ENCODE data around the gene COX6A2.

The COX6A2 gene

DNA sequence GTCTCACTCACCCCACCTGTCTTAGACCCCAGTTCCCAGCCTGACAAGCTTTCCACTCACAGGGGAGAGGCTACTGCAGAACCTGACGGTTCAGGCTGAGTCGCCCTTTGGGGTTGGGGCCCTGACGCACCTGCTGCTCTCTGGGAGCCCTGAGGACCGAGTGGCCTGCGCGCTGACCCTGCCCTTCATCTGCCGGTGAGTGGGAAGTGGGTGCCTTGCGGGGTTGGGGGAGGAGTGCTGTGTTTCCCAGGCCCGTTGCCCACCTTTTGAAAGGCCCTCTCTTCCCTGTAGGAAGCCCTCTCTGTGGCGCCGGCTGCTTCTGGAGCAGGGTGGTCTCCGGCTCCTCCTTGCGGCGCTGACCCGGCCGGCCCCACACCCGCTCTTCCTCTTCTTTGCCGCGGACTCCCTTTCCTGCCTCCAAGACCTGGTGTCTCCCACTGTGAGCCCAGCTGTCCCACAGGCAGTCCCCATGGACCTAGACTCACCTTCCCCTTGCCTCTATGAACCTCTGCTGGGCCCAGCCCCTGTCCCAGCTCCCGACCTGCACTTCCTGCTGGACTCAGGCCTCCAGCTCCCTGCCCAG, 37.7 kb upstream of the COX6A2 start:
- H3F3A ChIP-seq (ENCODE audit: low read depth) = no peaks in the 10 kb centered on the region; the same call in 1 of the 2 replicates
- no peaks in the 10 kb centered on the region for H3K27me3 ChIP-seq (ENCODE audit: insufficient read depth, low read length, poor library complexity, severe bottlenecking)
- no peak overlapping the region for H3K4me2 ChIP-seq (ENCODE audit: low read depth, low read length, poor library complexity, severe bottlenecking)
- H2AFZ ChIP-seq (ENCODE audit: low read length) = no peak overlapping the region
- peaks cover 5% of the 10 kb centered on the region for H4K20me1 ChIP-seq (ENCODE audit: insufficient read depth, low read length, poor library complexity, severe bottlenecking)
- peaks cover 40% of the 10 kb centered on the region for H3K79me2 ChIP-seq (ENCODE audit: insufficient read depth, low read length)
- H3K9me2 ChIP-seq (replicated peaks; ENCODE audit: low read depth, low read length) = no peaks in the 10 kb centered on the region
- peaks cover 34% of the 10 kb centered on the region; the same call in 1 of the 2 replicates for H3K36me3 ChIP-seq (ENCODE audit: insufficient read depth, low read length)
- H3K9me3 ChIP-seq (ENCODE audit: insufficient read depth, low read depth, low read length) = no peaks in the 10 kb centered on the region
- peaks cover 25% of the 10 kb centered on the region for H3K4me1 ChIP-seq (ENCODE audit: insufficient read depth, low read length, poor library complexity, severe bottlenecking)
- H3K9ac ChIP-seq (ENCODE audit: low read depth, low read length, poor library complexity, severe bottlenecking) = peak overlapping the region; percentile 55
- TF ChIP-seq EZH2phosphoT487 (IDR thresholded peaks at IDR 0.05; ENCODE audit: borderline replicate concordance) = no peak
- TF ChIP-seq, protein P1, sequence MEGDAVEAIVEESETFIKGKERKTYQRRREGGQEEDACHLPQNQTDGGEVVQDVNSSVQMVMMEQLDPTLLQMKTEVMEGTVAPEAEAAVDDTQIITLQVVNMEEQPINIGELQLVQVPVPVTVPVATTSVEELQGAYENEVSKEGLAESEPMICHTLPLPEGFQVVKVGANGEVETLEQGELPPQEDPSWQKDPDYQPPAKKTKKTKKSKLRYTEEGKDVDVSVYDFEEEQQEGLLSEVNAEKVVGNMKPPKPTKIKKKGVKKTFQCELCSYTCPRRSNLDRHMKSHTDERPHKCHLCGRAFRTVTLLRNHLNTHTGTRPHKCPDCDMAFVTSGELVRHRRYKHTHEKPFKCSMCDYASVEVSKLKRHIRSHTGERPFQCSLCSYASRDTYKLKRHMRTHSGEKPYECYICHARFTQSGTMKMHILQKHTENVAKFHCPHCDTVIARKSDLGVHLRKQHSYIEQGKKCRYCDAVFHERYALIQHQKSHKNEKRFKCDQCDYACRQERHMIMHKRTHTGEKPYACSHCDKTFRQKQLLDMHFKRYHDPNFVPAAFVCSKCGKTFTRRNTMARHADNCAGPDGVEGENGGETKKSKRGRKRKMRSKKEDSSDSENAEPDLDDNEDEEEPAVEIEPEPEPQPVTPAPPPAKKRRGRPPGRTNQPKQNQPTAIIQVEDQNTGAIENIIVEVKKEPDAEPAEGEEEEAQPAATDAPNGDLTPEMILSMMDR (conservative IDR thresholded peaks at IDR 0.05; ENCODE audit: low read length) = no peak
- no peak overlapping the region for H3K4me3 ChIP-seq (ENCODE audit: low read length, poor library complexity, severe bottlenecking)

DNA sequence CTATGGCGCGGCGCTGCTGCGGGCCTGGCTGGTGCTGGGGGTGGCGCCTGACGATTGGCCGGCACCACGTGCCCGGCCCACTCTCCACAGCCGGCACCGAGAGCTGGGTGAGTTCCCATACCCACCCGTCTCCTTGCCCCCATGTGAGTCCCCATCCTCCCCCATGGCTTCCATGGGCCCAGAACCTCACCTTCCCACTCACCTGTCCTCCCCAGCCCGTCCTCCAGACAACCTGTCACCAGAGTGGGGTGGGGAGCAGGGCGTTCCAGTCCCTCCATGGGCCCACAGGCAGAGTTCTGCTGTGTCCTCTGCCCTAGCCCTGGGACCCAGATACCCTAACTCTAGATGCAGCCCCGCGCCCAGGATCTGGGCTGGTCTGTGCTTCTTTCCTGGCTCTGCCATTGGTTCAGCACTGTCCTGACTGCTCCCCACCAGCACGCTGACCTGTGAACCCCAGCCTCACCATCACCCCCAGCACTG, 36.7 kb upstream of the COX6A2 start:
- no peak overlapping the region for H3K4me3 ChIP-seq (ENCODE audit: low read length, poor library complexity, severe bottlenecking)
- peaks cover 15% of the 10 kb centered on the region for H4K20me1 ChIP-seq (ENCODE audit: insufficient read depth, low read length, poor library complexity, severe bottlenecking)
- peaks cover 34% of the 10 kb centered on the region; the same call in 1 of the 2 replicates for H3K36me3 ChIP-seq (ENCODE audit: insufficient read depth, low read length)
- H3K27me3 ChIP-seq (ENCODE audit: insufficient read depth, low read length, poor library complexity, severe bottlenecking) = no peaks in the 10 kb centered on the region
- no peaks in the 10 kb centered on the region; the same call in 1 of the 2 replicates for H3F3A ChIP-seq (ENCODE audit: low read depth)
- TF ChIP-seq EZH2phosphoT487 (IDR thresholded peaks at IDR 0.05; ENCODE audit: borderline replicate concordance) = no peak
- TF ChIP-seq, protein P1 (conservative IDR thresholded peaks at IDR 0.05; ENCODE audit: low read length) = no peak
- H3K9me3 ChIP-seq (ENCODE audit: insufficient read depth, low read depth, low read length) = no peaks in the 10 kb centered on the region
- peaks cover 35% of the 10 kb centered on the region for H3K4me1 ChIP-seq (ENCODE audit: insufficient read depth, low read length, poor library complexity, severe bottlenecking)
- H3K9ac ChIP-seq (ENCODE audit: low read depth, low read length, poor library complexity, severe bottlenecking) = no peak overlapping the region
- H3K9me2 ChIP-seq (replicated peaks; ENCODE audit: low read depth, low read length) = no peaks in the 10 kb centered on the region
- no peak overlapping the region for H3K4me2 ChIP-seq (ENCODE audit: low read depth, low read length, poor library complexity, severe bottlenecking)
- H3K79me2 ChIP-seq (ENCODE audit: insufficient read depth, low read length) = peaks cover 49% of the 10 kb centered on the region
- H2AFZ ChIP-seq (ENCODE audit: low read length) = no peak overlapping the region

DNA sequence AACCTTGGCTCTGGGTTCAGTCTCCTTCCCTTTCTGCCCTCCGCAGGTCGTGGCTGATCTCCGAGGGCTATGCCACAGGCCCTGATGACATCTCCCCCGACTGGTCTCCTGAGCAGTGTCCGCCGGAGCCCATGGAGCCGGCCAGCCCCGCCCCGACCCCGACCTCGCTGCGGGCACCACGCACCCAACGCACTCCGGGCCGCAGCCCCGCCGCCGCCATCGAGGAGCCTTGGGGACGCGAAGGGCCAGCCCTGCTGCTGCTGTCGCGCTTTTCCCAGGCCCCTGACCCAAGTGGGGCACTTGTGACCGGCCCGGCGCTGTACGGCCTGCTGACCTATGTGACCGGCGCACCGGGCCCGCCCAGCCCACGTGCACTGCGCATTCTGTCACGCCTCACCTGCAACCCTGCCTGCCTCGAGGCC, 36.2 kb upstream of the COX6A2 start:
- Histone ChIP-seq H3F3A (ENCODE audit: low read depth) (no peaks in the 10 kb centered on the region; the same call in 1 of the 2 replicates), H3K4me2 (ENCODE audit: low read depth, low read length, poor library complexity, severe bottlenecking) (no peak overlapping the region), H3K4me1 (ENCODE audit: insufficient read depth, low read length, poor library complexity, severe bottlenecking) (peaks cover 35% of the 10 kb centered on the region), H3K27me3 (ENCODE audit: insufficient read depth, low read length, poor library complexity, severe bottlenecking) (no peaks in the 10 kb centered on the region), H4K20me1 (ENCODE audit: insufficient read depth, low read length, poor library complexity, severe bottlenecking) (peaks cover 15% of the 10 kb centered on the region), H3K9me2 (replicated peaks; ENCODE audit: low read depth, low read length) (no peaks in the 10 kb centered on the region), H3K79me2 (ENCODE audit: insufficient read depth, low read length) (peaks cover 49% of the 10 kb centered on the region), H2AFZ (ENCODE audit: low read length) (no peak overlapping the region), H3K4me3 (ENCODE audit: low read length, poor library complexity, severe bottlenecking) (no peak overlapping the region), H3K36me3 (ENCODE audit: insufficient read depth, low read length) (peaks cover 34% of the 10 kb centered on the region; the same call in 1 of the 2 replicates), H3K9ac (ENCODE audit: low read depth, low read length, poor library complexity, severe bottlenecking) (no peak overlapping the region), H3K9me3 (ENCODE audit: insufficient read depth, low read depth, low read length) (no peaks in the 10 kb centered on the region)
- TF ChIP-seq EZH2phosphoT487 (IDR thresholded peaks at IDR 0.05; ENCODE audit: borderline replicate concordance) = no peak
- TF ChIP-seq, protein P1 (conservative IDR thresholded peaks at IDR 0.05; ENCODE audit: low read length) = no peak
